ENCODE measurements around the gene BSN. TPM values are rescaled to one million over a fixed set of nuclear protein-coding genes. Genes with fewer than 3 reads are reported as not detected.
A peak's percentile ranks its signal among the peaks of the same experiment; 100 is the strongest.

Gene BSN
- total and polyA plus RNA-seq, 8 donors = 0.56 to 1.6 (median 0.97) TPM

DNA sequence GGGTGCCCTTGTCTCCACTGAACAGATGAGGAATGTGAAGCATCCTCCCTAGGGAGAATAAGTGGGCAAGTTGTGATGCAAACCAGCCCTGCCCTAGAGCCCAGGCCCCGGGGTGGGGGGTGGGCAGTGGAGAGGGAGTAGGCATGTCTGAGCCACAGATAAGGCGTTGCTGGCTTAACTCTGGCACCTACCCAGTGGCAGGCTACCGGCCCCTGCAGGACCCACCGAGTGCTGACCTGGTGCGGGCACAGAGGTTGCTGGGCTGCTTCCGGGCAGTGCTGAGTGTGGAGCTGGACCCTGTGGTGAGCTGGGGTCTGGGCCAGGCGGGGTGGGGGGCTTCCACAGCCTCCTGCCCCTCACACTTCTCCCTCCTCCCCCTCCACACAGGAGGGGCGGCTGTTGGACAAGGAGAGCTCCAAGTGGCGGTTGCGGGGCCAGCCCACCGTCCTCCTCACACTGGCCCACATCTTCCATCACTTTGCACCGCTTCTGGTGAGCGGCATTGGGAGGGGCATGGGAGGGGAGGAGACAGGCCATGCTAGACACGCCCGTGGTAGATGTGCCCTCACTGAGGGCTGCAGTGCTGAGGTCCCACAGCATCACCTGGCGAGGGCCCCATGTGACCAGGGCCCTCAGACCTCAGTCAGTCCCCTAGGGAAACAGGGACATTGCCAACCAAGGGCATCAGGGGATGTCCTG lies 145.2 kb downstream of the BSN start:
- intact Hi-C loops (cut with DNase I) = no loop called here
- Histone ChIP-seq H3K27ac (no peak overlapping the region), H3K4me3 (no peak overlapping the region), H3K9me3 (no peaks in the 10 kb centered on the region), H3K36me3 (no peaks in the 10 kb centered on the region), H3K27me3 (no peaks in the 10 kb centered on the region), H3K4me1 (no peaks in the 10 kb centered on the region)
- ATAC-seq (no peak), DNase-seq (peak in 2 of 6 donors; percentile 26 to 63), FAIRE-seq (no peak)
- TF ChIP-seq, protein P1, sequence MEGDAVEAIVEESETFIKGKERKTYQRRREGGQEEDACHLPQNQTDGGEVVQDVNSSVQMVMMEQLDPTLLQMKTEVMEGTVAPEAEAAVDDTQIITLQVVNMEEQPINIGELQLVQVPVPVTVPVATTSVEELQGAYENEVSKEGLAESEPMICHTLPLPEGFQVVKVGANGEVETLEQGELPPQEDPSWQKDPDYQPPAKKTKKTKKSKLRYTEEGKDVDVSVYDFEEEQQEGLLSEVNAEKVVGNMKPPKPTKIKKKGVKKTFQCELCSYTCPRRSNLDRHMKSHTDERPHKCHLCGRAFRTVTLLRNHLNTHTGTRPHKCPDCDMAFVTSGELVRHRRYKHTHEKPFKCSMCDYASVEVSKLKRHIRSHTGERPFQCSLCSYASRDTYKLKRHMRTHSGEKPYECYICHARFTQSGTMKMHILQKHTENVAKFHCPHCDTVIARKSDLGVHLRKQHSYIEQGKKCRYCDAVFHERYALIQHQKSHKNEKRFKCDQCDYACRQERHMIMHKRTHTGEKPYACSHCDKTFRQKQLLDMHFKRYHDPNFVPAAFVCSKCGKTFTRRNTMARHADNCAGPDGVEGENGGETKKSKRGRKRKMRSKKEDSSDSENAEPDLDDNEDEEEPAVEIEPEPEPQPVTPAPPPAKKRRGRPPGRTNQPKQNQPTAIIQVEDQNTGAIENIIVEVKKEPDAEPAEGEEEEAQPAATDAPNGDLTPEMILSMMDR (IDR thresholded peaks at IDR 0.05) = no peak
- WGBS, 2 donors = 86 to 90% methylated on average over 14 to 16 of the region's 16 CpGs

DNA sequence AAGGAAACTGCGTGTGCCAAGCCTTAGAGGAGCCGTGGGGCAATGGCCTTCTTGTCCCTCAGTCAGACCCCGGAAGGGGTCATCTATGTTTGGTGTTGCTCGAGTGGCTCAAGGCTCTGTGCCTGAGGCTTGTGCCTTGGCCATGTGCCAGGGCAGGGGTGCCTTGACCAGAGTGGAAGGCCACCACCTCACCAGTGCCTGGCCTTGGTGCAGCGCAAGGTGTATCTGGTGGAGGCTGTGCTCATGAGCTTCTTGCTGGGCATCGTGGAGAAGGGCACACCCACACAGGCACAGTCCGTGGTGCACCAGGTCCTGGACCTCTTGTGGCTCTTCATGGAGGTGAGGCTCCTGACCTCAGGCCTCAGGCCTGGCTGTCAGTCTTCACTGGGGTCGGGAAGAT lies 145.7 kb downstream of the BSN start:
- TF ChIP-seq, protein P1 (IDR thresholded peaks at IDR 0.05) = no peak
- Histone ChIP-seq H3K4me3 (no peak overlapping the region), H3K27ac (no peak overlapping the region), H3K27me3 (no peaks in the 10 kb centered on the region), H3K36me3 (no peaks in the 10 kb centered on the region), H3K9me3 (no peaks in the 10 kb centered on the region), H3K4me1 (no peaks in the 10 kb centered on the region)
- no peak for FAIRE-seq
- peak in 2 of 6 donors; percentile 40 to 75 for DNase-seq
- WGBS, 2 donors = 73 to 78% methylated on average over 8 of the region's 8 CpGs
- ATAC-seq = no peak
- intact Hi-C loops (cut with DNase I) = loop anchor here in 2 of 3 donors (5.0 to 10.0 kb wide), 2 partner anchors 142 to 145 kb away; no protein-coding TSS in a partner anchor

- H3K27ac ChIP-seq = no peak overlapping the region
- TF ChIP-seq, protein P1 (IDR thresholded peaks at IDR 0.05) = no peak
- H3K27me3 ChIP-seq = no peaks in the 10 kb centered on the region
- intact Hi-C loops (cut with DNase I) = loop anchor here in 2 of 3 donors (5.0 to 10.0 kb wide), 2 partner anchors 142 to 144 kb away; no protein-coding TSS in a partner anchor
- DNase-seq = peak in 2 of 6 donors; percentile 8 to 31
- ATAC-seq = no peak
- 79 to 83% methylated on average over 13 of the region's 13 CpGs for WGBS, 2 donors
- no peak overlapping the region for H3K4me3 ChIP-seq
- no peaks in the 10 kb centered on the region for H3K9me3 ChIP-seq
- peaks cover 0 to 2% (median 0%) of the 10 kb centered on the region in 3 donors for H3K36me3 ChIP-seq
- no peaks in the 10 kb centered on the region for H3K4me1 ChIP-seq
- no peak for FAIRE-seq
These were observed 146.3 kb downstream of the BSN start for GRCh38 chr3:49700453-49701128.

- DNase-seq (peak in 2 of 6 donors; percentile 36 to 67), ATAC-seq (no peak), FAIRE-seq (no peak)
- no peaks in the 10 kb centered on the region for H3K9me3 ChIP-seq
- TF ChIP-seq, protein P1 (IDR thresholded peaks at IDR 0.05) = peak in 1 of 4 donors; percentile 20
- H3K27me3 ChIP-seq = no peaks in the 10 kb centered on the region
- 85 to 87% methylated on average over 21 of the region's 21 CpGs for WGBS, 2 donors
- intact Hi-C loops (cut with DNase I) = loop anchor here in 2 of 3 donors (5.0 to 10.0 kb wide), 2 partner anchors 141 to 143 kb away; no protein-coding TSS in a partner anchor
- no peak overlapping the region for H3K4me3 ChIP-seq
- peaks cover 0 to 9% (median 0%) of the 10 kb centered on the region in 3 donors for H3K36me3 ChIP-seq
- H3K4me1 ChIP-seq = no peaks in the 10 kb centered on the region
- no peak overlapping the region for H3K27ac ChIP-seq
These were observed 147.3 kb downstream of the BSN start for GRCh38 chr3:49701388-49702077.
